HEK293 (cell line): ENCODE results near the gene SNX21.

ENCODE experiments used
- GFI1B ChIP-seq: fragments of 450-650 bp; formaldehyde crosslinking; IDR thresholded peaks from 2 replicates; pipeline ENCODE4 v1.5.1; 2016; ENCODE audit warnings: missing biosample characterization, missing genetic modification characterization
- GLIS1 ChIP-seq: fragments of 450-650 bp; formaldehyde crosslinking; IDR thresholded peaks from 2 replicates; pipeline ENCODE4 v1.5.1; 2016; ENCODE audit warnings: missing biosample characterization, missing genetic modification characterization
- KLF9 ChIP-seq: fragments of 450-650 bp; formaldehyde crosslinking; IDR thresholded peaks from 2 replicates; pipeline ENCODE4 v1.5.1; 2016; ENCODE audit warnings: missing biosample characterization, missing genetic modification characterization, low read depth
- MYNN ChIP-seq: fragments of 450-650 bp; formaldehyde crosslinking; IDR thresholded peaks from 2 replicates; pipeline ENCODE4 v1.5.1; 2016; ENCODE audit warnings: missing biosample characterization, missing genetic modification characterization, borderline replicate concordance
- OVOL3 ChIP-seq: fragments of 450-650 bp; formaldehyde crosslinking; IDR thresholded peaks from 2 replicates; pipeline ENCODE4 v1.5.1; 2016; ENCODE audit warnings: missing biosample characterization, missing genetic modification characterization
- PRDM1 ChIP-seq: fragments of 450-650 bp; formaldehyde crosslinking; IDR thresholded peaks from 2 replicates; pipeline ENCODE4; 2016; ENCODE audit warnings: missing biosample characterization, missing genetic modification characterization
- REPIN1 ChIP-seq: fragments of 450-650 bp; formaldehyde crosslinking; IDR thresholded peaks from 2 replicates; pipeline ENCODE4 v1.5.1; 2017; ENCODE audit warnings: missing biosample characterization, missing genetic modification characterization, low read depth
- SCRT1 ChIP-seq: fragments of 450-650 bp; formaldehyde crosslinking; IDR thresholded peaks from 2 replicates; pipeline ENCODE4 v1.5.1; 2016; ENCODE audit warnings: missing biosample characterization, missing genetic modification characterization, borderline replicate concordance
- SP3 ChIP-seq: fragments of 450-650 bp; formaldehyde crosslinking; IDR thresholded peaks from 2 replicates; pipeline ENCODE4 v1.5.1; 2016; ENCODE audit warnings: missing biosample characterization, missing genetic modification characterization
- ZEB2 ChIP-seq: fragments of 450-650 bp; formaldehyde crosslinking; IDR thresholded peaks from 2 replicates; pipeline ENCODE4 v1.5.1; 2016; ENCODE audit warnings: missing biosample characterization, missing genetic modification characterization
- ZFP37 ChIP-seq: fragments of 450-650 bp; formaldehyde crosslinking; IDR thresholded peaks from 2 replicates; pipeline ENCODE4 v1.5.1; 2016; ENCODE audit warnings: missing biosample characterization, missing genetic modification characterization
- ZNF132 ChIP-seq: fragments of 450-650 bp; formaldehyde crosslinking; IDR thresholded peaks from 2 replicates; pipeline ENCODE4 v1.5.1; 2017; ENCODE audit warnings: missing biosample characterization, missing genetic modification characterization, borderline replicate concordance
- ZNF155 ChIP-seq: fragments of 450-650 bp; formaldehyde crosslinking; IDR thresholded peaks from 2 replicates; pipeline ENCODE4 v1.5.1; 2016; ENCODE audit warnings: missing biosample characterization, missing genetic modification characterization
- ZNF174 ChIP-seq: fragments of 450-650 bp; formaldehyde crosslinking; IDR thresholded peaks from 2 replicates; pipeline ENCODE4 v1.5.0; 2017; ENCODE audit warnings: missing biosample characterization, mild to moderate bottlenecking, missing genetic modification characterization
- ZNF175 ChIP-seq: fragments of 450-650 bp; formaldehyde crosslinking; IDR thresholded peaks from 2 replicates; pipeline ENCODE4 v1.5.1; 2016; ENCODE audit warnings: missing biosample characterization, missing genetic modification characterization
- ZNF366 ChIP-seq: fragments of 450-650 bp; formaldehyde crosslinking; conservative IDR thresholded peaks from 2 replicates; pipeline ENCODE4 v1.5.1; 2016; ENCODE audit warnings: missing biosample characterization, missing genetic modification characterization
- ZNF560 ChIP-seq: fragments of 450-650 bp; formaldehyde crosslinking; IDR thresholded peaks from 2 replicates; pipeline ENCODE4 v1.5.1; 2017; ENCODE audit warnings: missing biosample characterization, missing genetic modification characterization, borderline replicate concordance
- ZNF571 ChIP-seq: fragments of 450-650 bp; formaldehyde crosslinking; IDR thresholded peaks from 2 replicates; pipeline ENCODE4 v1.5.0; 2017; ENCODE audit warnings: missing biosample characterization, missing genetic modification characterization
- ZNF626 ChIP-seq: fragments of 450-650 bp; sonication (Bioruptor Pico); formaldehyde crosslinking; IDR thresholded peaks from 2 replicates; pipeline ENCODE4 v1.5.1; 2018; ENCODE audit warnings: missing biosample characterization, missing genetic modification characterization, inconsistent platforms
- ZNF830 ChIP-seq: fragments of 450-650 bp; IDR thresholded peaks from 2 replicates; pipeline ENCODE4 v1.5.0; 2018; ENCODE audit warnings: missing biosample characterization, missing genetic modification characterization, low read depth, mild to moderate bottlenecking, moderate library complexity
- ZSCAN16 ChIP-seq: fragments of 450-650 bp; formaldehyde crosslinking; IDR thresholded peaks from 2 replicates; pipeline ENCODE4 v1.5.1; 2016; ENCODE audit warnings: missing biosample characterization, missing genetic modification characterization
- ZXDB ChIP-seq: fragments of 450-650 bp; formaldehyde crosslinking; IDR thresholded peaks from 2 replicates; pipeline ENCODE4 v1.5.1; 2016; ENCODE audit warnings: missing biosample characterization, missing genetic modification characterization
- TF ChIP-seq, protein P1 (sequence below): fragments of 450-650 bp; IDR thresholded peaks from 2 replicates; pipeline ENCODE4 v1.5.1; 2018; ENCODE audit warnings: missing biosample characterization, mild to moderate bottlenecking, missing genetic modification characterization
- TF ChIP-seq, protein P2 (sequence below): fragments of 450-650 bp; formaldehyde crosslinking; IDR thresholded peaks from 2 replicates; pipeline ENCODE4 v1.5.1; 2017; ENCODE audit warnings: missing biosample characterization, mild to moderate bottlenecking, missing genetic modification characterization, moderate library complexity
- TF ChIP-seq, protein P3 (sequence below): fragments of 450-650 bp; formaldehyde crosslinking; IDR thresholded peaks from 2 replicates; pipeline ENCODE4; 2016; ENCODE audit warnings: missing biosample characterization, missing genetic modification characterization
- TF ChIP-seq, protein P4 (sequence below): fragments of 450-650 bp; formaldehyde crosslinking; IDR thresholded peaks from 2 replicates; pipeline ENCODE4 v1.5.1; 2016; ENCODE audit warnings: missing biosample characterization, missing genetic modification characterization, low read depth
- TF ChIP-seq, protein P5 (sequence below): fragments of 450-650 bp; formaldehyde crosslinking; IDR thresholded peaks from 2 replicates; pipeline ENCODE4 v1.5.1; 2016; ENCODE audit warnings: missing biosample characterization, missing genetic modification characterization
- TF ChIP-seq, protein P6 (sequence below): fragments of 450-650 bp; formaldehyde crosslinking; IDR thresholded peaks from 2 replicates; pipeline ENCODE4 v1.5.1; 2016; ENCODE audit warnings: missing biosample characterization, missing genetic modification characterization
- TF ChIP-seq, protein P7 (sequence below): fragments of 450-650 bp; formaldehyde crosslinking; IDR thresholded peaks from 2 replicates; pipeline ENCODE4 v1.5.1; 2016; ENCODE audit warnings: missing biosample characterization, missing genetic modification characterization

The SNX21 gene

DNA sequence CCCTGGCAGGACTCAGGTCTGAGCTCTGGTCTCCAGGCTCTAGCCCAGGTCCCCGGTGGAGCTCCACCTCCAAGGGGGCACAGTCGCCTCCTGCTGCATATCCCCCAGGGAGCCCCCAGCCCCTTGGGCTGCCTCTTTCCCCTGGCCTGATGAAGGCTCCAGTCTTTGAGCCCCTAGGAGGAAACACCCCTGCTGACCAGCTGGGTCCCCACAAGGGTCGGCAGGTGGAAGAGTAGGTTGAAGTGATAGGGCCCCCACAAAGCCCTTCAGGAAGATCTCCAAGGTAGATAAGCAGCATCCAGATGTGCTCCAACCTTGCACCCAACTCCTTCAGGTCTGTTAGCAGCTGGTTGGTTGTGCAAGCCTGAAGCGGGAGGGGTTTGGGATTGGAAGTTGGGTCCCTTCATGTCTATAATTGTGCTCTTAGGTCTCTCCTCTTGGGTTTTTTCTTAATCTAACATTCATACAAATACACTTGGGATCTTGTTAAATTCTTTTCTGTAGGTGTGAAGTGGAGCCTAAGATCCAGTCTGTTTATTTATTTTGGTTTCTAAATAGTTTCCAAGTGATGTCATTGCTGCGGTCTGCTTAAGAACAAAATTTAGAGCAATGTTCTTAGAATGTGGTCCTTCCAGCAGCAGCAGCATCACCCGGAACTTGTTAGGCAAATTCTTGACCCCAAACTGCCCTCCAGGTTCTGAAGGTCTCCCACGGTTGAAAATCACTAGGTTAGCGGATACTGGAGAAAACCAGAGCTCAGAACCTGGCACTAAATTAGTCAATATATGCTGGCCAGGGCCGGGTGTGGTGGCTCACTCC lies 16.0 kb upstream of the SNX21 start (continued):
- TF ChIP-seq ZEB2 (tag by site-specific recombination) (peak; percentile 71; the same call in 1 of the 2 replicates), ZNF560 (tag by site-specific recombination) (no peak), MYNN (tag by site-specific recombination) (no peak), KLF9 (tag by site-specific recombination) (no peak), ZNF155 (no peak), ZNF626 (no peak), OVOL3 (tag by site-specific recombination) (0 out of 2 replicates have a peak, but pooled peaks have one; percentile 9), ZNF132 (tag by site-specific recombination) (no peak), SCRT1 (no peak), ZSCAN16 (tag by site-specific recombination) (no peak), GLIS1 (tag by site-specific recombination) (peak; percentile 96), ZNF174 (tag by site-specific recombination) (no peak), GFI1B (tag by site-specific recombination) (no peak), ZFP37 (tag by site-specific recombination) (no peak), REPIN1 (tag by site-specific recombination) (no peak), ZXDB (tag by site-specific recombination) (peak; percentile 44; the same call in 1 of the 2 replicates), ZNF366 (tag by site-specific recombination) (peak; percentile 69), SP3 (tag by site-specific recombination) (no peak), ZNF571 (tag by site-specific recombination) (no peak), PRDM1 (tag by site-specific recombination) (no peak), ZNF830 (no peak), ZNF175 (tag by site-specific recombination) (no peak)
- TF ChIP-seq, protein P1, sequence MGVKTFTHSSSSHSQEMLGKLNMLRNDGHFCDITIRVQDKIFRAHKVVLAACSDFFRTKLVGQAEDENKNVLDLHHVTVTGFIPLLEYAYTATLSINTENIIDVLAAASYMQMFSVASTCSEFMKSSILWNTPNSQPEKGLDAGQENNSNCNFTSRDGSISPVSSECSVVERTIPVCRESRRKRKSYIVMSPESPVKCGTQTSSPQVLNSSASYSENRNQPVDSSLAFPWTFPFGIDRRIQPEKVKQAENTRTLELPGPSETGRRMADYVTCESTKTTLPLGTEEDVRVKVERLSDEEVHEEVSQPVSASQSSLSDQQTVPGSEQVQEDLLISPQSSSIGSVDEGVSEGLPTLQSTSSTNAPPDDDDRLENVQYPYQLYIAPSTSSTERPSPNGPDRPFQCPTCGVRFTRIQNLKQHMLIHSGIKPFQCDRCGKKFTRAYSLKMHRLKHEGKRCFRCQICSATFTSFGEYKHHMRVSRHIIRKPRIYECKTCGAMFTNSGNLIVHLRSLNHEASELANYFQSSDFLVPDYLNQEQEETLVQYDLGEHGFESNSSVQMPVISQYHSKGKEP, result no peak
- TF ChIP-seq, protein P2, sequence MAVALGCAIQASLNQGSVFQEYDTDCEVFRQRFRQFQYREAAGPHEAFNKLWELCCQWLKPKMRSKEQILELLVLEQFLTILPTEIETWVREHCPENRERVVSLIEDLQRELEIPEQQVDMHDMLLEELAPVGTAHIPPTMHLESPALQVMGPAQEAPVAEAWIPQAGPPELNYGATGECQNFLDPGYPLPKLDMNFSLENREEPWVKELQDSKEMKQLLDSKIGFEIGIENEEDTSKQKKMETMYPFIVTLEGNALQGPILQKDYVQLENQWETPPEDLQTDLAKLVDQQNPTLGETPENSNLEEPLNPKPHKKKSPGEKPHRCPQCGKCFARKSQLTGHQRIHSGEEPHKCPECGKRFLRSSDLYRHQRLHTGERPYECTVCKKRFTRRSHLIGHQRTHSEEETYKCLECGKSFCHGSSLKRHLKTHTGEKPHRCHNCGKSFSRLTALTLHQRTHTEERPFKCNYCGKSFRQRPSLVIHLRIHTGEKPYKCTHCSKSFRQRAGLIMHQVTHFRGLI (tag by site-specific recombination), result no peak
- TF ChIP-seq, protein P3, sequence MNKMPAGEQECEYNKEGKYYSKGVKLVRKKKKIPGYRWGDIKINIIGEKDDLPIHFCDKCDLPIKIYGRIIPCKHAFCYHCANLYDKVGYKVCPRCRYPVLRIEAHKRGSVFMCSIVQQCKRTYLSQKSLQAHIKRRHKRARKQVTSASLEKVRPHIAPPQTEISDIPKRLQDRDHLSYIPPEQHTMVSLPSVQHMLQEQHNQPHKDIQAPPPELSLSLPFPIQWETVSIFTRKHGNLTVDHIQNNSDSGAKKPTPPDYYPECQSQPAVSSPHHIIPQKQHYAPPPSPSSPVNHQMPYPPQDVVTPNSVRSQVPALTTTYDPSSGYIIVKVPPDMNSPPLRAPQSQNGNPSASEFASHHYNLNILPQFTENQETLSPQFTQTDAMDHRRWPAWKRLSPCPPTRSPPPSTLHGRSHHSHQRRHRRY (tag by site-specific recombination), result no peak
- TF ChIP-seq, protein P4, sequence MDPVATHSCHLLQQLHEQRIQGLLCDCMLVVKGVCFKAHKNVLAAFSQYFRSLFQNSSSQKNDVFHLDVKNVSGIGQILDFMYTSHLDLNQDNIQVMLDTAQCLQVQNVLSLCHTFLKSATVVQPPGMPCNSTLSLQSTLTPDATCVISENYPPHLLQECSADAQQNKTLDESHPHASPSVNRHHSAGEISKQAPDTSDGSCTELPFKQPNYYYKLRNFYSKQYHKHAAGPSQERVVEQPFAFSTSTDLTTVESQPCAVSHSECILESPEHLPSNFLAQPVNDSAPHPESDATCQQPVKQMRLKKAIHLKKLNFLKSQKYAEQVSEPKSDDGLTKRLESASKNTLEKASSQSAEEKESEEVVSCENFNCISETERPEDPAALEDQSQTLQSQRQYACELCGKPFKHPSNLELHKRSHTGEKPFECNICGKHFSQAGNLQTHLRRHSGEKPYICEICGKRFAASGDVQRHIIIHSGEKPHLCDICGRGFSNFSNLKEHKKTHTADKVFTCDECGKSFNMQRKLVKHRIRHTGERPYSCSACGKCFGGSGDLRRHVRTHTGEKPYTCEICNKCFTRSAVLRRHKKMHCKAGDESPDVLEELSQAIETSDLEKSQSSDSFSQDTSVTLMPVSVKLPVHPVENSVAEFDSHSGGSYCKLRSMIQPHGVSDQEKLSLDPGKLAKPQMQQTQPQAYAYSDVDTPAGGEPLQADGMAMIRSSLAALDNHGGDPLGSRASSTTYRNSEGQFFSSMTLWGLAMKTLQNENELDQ, result no peak
- TF ChIP-seq, protein P5, sequence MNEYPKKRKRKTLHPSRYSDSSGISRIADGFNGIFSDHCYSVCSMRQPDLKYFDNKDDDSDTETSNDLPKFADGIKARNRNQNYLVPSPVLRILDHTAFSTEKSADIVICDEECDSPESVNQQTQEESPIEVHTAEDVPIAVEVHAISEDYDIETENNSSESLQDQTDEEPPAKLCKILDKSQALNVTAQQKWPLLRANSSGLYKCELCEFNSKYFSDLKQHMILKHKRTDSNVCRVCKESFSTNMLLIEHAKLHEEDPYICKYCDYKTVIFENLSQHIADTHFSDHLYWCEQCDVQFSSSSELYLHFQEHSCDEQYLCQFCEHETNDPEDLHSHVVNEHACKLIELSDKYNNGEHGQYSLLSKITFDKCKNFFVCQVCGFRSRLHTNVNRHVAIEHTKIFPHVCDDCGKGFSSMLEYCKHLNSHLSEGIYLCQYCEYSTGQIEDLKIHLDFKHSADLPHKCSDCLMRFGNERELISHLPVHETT, result peak; percentile 54; the same call in 1 of the 2 replicates
- TF ChIP-seq, protein P6, sequence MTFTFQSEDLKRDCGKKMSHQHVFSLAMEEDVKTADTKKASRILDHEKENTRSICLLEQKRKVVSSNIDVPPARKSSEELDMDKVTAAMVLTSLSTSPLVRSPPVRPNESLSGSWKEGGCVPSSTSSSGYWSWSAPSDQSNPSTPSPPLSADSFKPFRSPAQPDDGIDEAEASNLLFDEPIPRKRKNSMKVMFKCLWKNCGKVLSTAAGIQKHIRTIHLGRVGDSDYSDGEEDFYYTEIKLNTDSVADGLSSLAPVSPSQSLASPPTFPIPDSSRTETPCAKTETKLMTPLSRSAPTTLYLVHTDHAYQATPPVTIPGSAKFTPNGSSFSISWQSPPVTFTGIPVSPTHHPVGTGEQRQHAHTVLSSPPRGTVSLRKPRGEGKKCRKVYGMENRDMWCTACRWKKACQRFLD (tag by site-specific recombination), result no peak
- TF ChIP-seq, protein P7, sequence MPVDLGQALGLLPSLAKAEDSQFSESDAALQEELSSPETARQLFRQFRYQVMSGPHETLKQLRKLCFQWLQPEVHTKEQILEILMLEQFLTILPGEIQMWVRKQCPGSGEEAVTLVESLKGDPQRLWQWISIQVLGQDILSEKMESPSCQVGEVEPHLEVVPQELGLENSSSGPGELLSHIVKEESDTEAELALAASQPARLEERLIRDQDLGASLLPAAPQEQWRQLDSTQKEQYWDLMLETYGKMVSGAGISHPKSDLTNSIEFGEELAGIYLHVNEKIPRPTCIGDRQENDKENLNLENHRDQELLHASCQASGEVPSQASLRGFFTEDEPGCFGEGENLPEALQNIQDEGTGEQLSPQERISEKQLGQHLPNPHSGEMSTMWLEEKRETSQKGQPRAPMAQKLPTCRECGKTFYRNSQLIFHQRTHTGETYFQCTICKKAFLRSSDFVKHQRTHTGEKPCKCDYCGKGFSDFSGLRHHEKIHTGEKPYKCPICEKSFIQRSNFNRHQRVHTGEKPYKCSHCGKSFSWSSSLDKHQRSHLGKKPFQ, result peak; percentile 96
